ENCODE results near the gene MUC5B.

DNA sequence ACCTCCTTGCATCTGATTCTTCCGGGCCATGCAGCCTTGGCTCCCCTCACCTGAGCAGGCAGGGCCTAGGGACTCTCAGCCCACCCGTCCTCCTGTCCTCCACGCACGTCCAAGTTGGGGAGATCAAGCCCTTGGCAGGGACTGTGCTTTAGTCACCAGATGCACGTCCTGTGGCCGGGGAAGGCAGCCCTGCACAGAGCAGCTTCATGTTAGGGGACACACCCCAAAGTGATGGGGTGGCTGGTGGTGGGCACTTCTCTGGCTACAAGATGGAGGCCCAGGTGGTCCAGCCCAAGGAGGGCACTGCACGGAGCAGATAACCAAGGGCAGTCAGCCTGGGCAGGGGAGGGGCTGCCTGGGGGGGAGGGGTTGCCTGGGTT, 1.2 kb downstream of the MUC5B start:
- TF ChIP-seq POLR2AphosphoS5 (IDR thresholded peaks at IDR 0.05; ENCODE audit: low read depth) (no peak), SPI1 (IDR thresholded peaks at IDR 0.05; ENCODE audit: borderline replicate concordance, low read depth) (no peak), REST (IDR thresholded peaks at IDR 0.05; ENCODE audit: insufficient replicate concordance, low read depth) (no peak)
- TF ChIP-seq, protein P1, sequence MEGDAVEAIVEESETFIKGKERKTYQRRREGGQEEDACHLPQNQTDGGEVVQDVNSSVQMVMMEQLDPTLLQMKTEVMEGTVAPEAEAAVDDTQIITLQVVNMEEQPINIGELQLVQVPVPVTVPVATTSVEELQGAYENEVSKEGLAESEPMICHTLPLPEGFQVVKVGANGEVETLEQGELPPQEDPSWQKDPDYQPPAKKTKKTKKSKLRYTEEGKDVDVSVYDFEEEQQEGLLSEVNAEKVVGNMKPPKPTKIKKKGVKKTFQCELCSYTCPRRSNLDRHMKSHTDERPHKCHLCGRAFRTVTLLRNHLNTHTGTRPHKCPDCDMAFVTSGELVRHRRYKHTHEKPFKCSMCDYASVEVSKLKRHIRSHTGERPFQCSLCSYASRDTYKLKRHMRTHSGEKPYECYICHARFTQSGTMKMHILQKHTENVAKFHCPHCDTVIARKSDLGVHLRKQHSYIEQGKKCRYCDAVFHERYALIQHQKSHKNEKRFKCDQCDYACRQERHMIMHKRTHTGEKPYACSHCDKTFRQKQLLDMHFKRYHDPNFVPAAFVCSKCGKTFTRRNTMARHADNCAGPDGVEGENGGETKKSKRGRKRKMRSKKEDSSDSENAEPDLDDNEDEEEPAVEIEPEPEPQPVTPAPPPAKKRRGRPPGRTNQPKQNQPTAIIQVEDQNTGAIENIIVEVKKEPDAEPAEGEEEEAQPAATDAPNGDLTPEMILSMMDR (IDR thresholded peaks at IDR 0.05; ENCODE audit: insufficient read depth, low read length), result no peak
